B cell (primary cell): ENCODE results near the gene CELF6. TPM values are rescaled to one million over a fixed set of nuclear protein-coding genes. Genes with fewer than 3 reads are reported as not detected.

Experiments
- ATAC-seq: fragments of 200-7000 bp; cut with Tn5 transposase; one replicate; pipeline ENCODE4 v1.10.0; 2021; ENCODE audit warnings: low read depth, mild to moderate bottlenecking, moderate number of reproducible peaks, moderate library complexity
- CTCF ChIA-PET: fragments of 350-600 bp; sonication (Branson Sonifier 250); formaldehyde crosslinking; loops from one replicate; lab custom pipeline; 2021; ENCODE audit warnings: antibody characterized with exemption, inconsistent platforms; lab: Charles Lee
- POLR2A ChIA-PET: fragments of 350-600 bp; sonication (Branson Sonifier 250); formaldehyde crosslinking; loops from one replicate; lab custom pipeline; 2021; ENCODE audit warnings: antibody characterized with exemption; lab: Charles Lee
- DNase-seq: peaks from one replicate; pipeline ENCODE4 v3.0.0; 2013
- H2AFZ ChIP-seq: 2 replicates; pipeline ENCODE4 v1.6.1; 2012; ENCODE audit warnings: mild to moderate bottlenecking, low read depth, low read length; ENCODE audit not compliant: insufficient read depth, poor library complexity, severe bottlenecking
- H3K27ac ChIP-seq, 2 donors: 1 replicate in 1 of 2; 2 replicates in 1 of 2; pipeline ENCODE4 v1.5.1; 2012 to 2013; ENCODE audit warnings: low read length in 2 of 2, mild to moderate bottlenecking in 2 of 2, moderate library complexity in 1 of 2
- H3K27me3 ChIP-seq, 4 experiments: fragments of 200-600 bp in 1 of 4; sonication (generic) in 1 of 4; replicated peaks in 1 of 4; 1 replicate in 2 of 4; 2 replicates in 2 of 4; pipeline versions ENCODE4 v1.6.1 to v1.7.0; 2013 to 2016; ENCODE audit warnings: low read length in 3 of 4, mild to moderate bottlenecking in 2 of 4, mixed read lengths in 1 of 4, moderate library complexity in 1 of 4; ENCODE audit not compliant: insufficient read depth in 4 of 4, control insufficient read depth in 3 of 4; ENCODE audit errors: control extremely low read depth in 1 of 4
- H3K36me3 ChIP-seq, 2 experiments: replicated peaks in 1 of 2; 1 replicate in 1 of 2; 2 replicates in 1 of 2; pipeline versions ENCODE4 v1.6.1 to v1.7.1; 2013; ENCODE audit warnings: low read length in 1 of 2; ENCODE audit not compliant: insufficient read depth in 2 of 2, control insufficient read depth in 1 of 2; ENCODE audit errors: control extremely low read depth in 1 of 2, extremely low read depth in 1 of 2
- H3K4me1 ChIP-seq, 2 donors: fragments of 200-600 bp in 1 of 2; sonication (generic) in 1 of 2; 1 replicate in 1 of 2; 2 replicates in 1 of 2; pipeline versions ENCODE4 v1.5.1 to v1.6.1; 2013 to 2017; ENCODE audit warnings: low read length in 2 of 2; ENCODE audit not compliant: control insufficient read depth in 2 of 2, insufficient read depth in 2 of 2
- H3K4me2 ChIP-seq: replicated peaks from 2 replicates; pipeline ENCODE3; 2012; ENCODE audit warnings: mild to moderate bottlenecking, low read depth, low read length; ENCODE audit not compliant: poor library complexity, severe bottlenecking
- H3K4me3 ChIP-seq, 5 experiments: fragments of 200-600 bp in 1 of 5; sonication (generic) in 1 of 5; 1 replicate in 3 of 5; 2 replicates in 2 of 5; pipeline versions ENCODE4 v1.5.1 to v1.7.0; 2011 to 2016; ENCODE audit warnings: low read length in 4 of 5, mild to moderate bottlenecking in 4 of 5, low read depth in 2 of 5, control low read depth in 1 of 5, moderate library complexity in 1 of 5; ENCODE audit not compliant: insufficient read depth in 1 of 5; ENCODE audit errors: control extremely low read depth in 1 of 5, extremely low read depth in 1 of 5
- H3K79me2 ChIP-seq: fragments of 200-600 bp; sonication (generic); one replicate; pipeline ENCODE4 v1.6.0; 2016; ENCODE audit warnings: low read length; ENCODE audit not compliant: control insufficient read depth, insufficient read depth
- H3K9ac ChIP-seq: fragments of 200-600 bp; sonication (generic); 2 replicates; pipeline ENCODE4 v1.6.1; 2017; ENCODE audit warnings: mild to moderate bottlenecking, low read length, moderate library complexity
- H3K9me3 ChIP-seq, 3 donors: one replicate each; pipeline versions ENCODE4 v1.6.1 to v1.7.1; 2013; ENCODE audit warnings: low read length in 2 of 3; ENCODE audit not compliant: control insufficient read depth in 2 of 3, insufficient read depth in 1 of 3; ENCODE audit errors: control extremely low read depth in 1 of 3
- H4K20me1 ChIP-seq: 2 replicates; pipeline ENCODE4 v1.6.0; 2012; ENCODE audit warnings: mild to moderate bottlenecking, low read length; ENCODE audit not compliant: insufficient read depth, control insufficient read depth, poor library complexity, severe bottlenecking
- H3K27ac Mint-ChIP-seq: one replicate; pipeline ENCODE4 v1.8.0; 2021; ENCODE audit warnings: mixed read lengths
- H3K27me3 Mint-ChIP-seq: one replicate; pipeline ENCODE4 v1.8.0; 2021; ENCODE audit warnings: mixed read lengths
- H3K4me1 Mint-ChIP-seq: one replicate; pipeline ENCODE4 v1.8.0; 2021; ENCODE audit warnings: mixed read lengths
- H3K4me3 Mint-ChIP-seq: one replicate; pipeline ENCODE4 v1.8.0; 2021; ENCODE audit warnings: mixed read lengths
- H3K9me3 Mint-ChIP-seq: one replicate; pipeline ENCODE4 v1.8.0; 2022; ENCODE audit warnings: mixed read lengths; ENCODE audit not compliant: insufficient read depth
- CTCF ChIP-seq: fragments of 200-600 bp; IDR thresholded peaks from one replicate; pipeline ENCODE4 v1.8.0; 2022; ENCODE audit warnings: antibody characterized with exemption, mild to moderate bottlenecking
- EZH2 ChIP-seq: IDR thresholded peaks from 2 replicates; pipeline ENCODE4 v1.6.1; 2012; ENCODE audit warnings: borderline replicate concordance, low read depth, mild to moderate bottlenecking, moderate library complexity, low read length; ENCODE audit not compliant: insufficient read depth, poor library complexity, severe bottlenecking
- WGBS: methylation state at CpG from one replicate; pipeline ENCODE4 v1.1.5; 2013; ENCODE audit warnings: missing lambda C conversion rate; ENCODE audit not compliant: insufficient coverage; 5-methylcytosine and 5-hydroxymethylcytosine counted together
- intact Hi-C: fragments of 100-400 bp; cut with micrococcal nuclease; formaldehyde crosslinking; loops from one replicate; pipeline ENCODE4 v1.10.0; 2022
- polyA plus RNA-seq: library from polyadenylated mRNA; depleted of rRNA; stranded (reverse); fragments of >200 nt; gene quantifications from 2 replicates; pipeline ENCODE4 v1.2.3, GENCODE V29; 2012
- total RNA-seq, 2 donors: library from RNA; stranded (reverse); fragments of 120-200 nt in 1 of 2; gene quantifications; 1 replicate in 1 of 2; 2 replicates in 1 of 2; pipeline versions ENCODE4 v1.2.3 to v1.2.4, GENCODE V29; 2013 to 2022

CELF6 gene
- total and polyA plus RNA-seq, 2 donors (not counting 1 experiment from before 2014, with no cell fraction given): 5.3 to 8.5 TPM

GRCh38 chr15:72281713-72282112, 38.2 kb downstream of the CELF6 start:
- Histone ChIP-seq H3K4me3 (no peak overlapping the region), H3K9me3 (no peaks in the 10 kb centered on the region), H4K20me1 (no peaks in the 10 kb centered on the region), H3K4me1 (no peaks in the 10 kb centered on the region), H3K27me3 (no peaks in the 10 kb centered on the region), H3K4me2 (no peak overlapping the region), H3K79me2 (no peaks in the 10 kb centered on the region), H3K36me3 (no peaks in the 10 kb centered on the region), H2AFZ (no peak overlapping the region), H3K9ac (no peak overlapping the region), H3K27ac (no peak overlapping the region)
- no peak overlapping the region for H3K4me3 Mint-ChIP-seq
- no peaks in the 10 kb centered on the region for H3K4me1 Mint-ChIP-seq
- ChIA-PET CTCF (interaction anchor here (1.0 to 1.1 kb wide), 2 partner anchors 57 to 82 kb away, joined by 3 to 4 read pairs; no protein-coding TSS in a partner anchor), POLR2A (no interaction called here)
- H3K27me3 Mint-ChIP-seq: no peaks in the 10 kb centered on the region
- H3K27ac Mint-ChIP-seq: no peak overlapping the region
- intact Hi-C loops: no loop called here
- DNase-seq (no peak), ATAC-seq (no peak)
- H3K9me3 Mint-ChIP-seq: no peaks in the 10 kb centered on the region
- no peak for TF ChIP-seq EZH2
- 89% methylated on average over 2 of the region's 3 CpGs for WGBS

- no peak overlapping the region for H3K27ac Mint-ChIP-seq
- no peaks in the 10 kb centered on the region for H3K4me1 Mint-ChIP-seq
- no peak for DNase-seq
- H3K4me2 ChIP-seq: no peak overlapping the region
- POLR2A ChIA-PET: no interaction called here
- CTCF ChIA-PET: interaction anchor here (1.1 to 1.3 kb wide), 2 partner anchors 16 to 56 kb away, joined by 3 to 4 read pairs; no protein-coding TSS in a partner anchor
- H4K20me1 ChIP-seq: no peaks in the 10 kb centered on the region
- no peaks in the 10 kb centered on the region for H3K9me3 ChIP-seq
- no peaks in the 10 kb centered on the region for H3K27me3 ChIP-seq
- no peaks in the 10 kb centered on the region for H3K36me3 ChIP-seq
- no peak overlapping the region for H3K27ac ChIP-seq
- H3K27me3 Mint-ChIP-seq: no peaks in the 10 kb centered on the region
- no peak overlapping the region for H2AFZ ChIP-seq
- no peak overlapping the region for H3K9ac ChIP-seq
- H3K4me3 ChIP-seq: no peak overlapping the region
- WGBS: 96% methylated on average over 2 of the region's 2 CpGs
- TF ChIP-seq EZH2 (no peak), CTCF (no peak)
- H3K4me1 ChIP-seq: no peaks in the 10 kb centered on the region
- intact Hi-C loops: no loop called here
- no peak for ATAC-seq
- no peak overlapping the region for H3K4me3 Mint-ChIP-seq
- no peaks in the 10 kb centered on the region for H3K79me2 ChIP-seq
- no peaks in the 10 kb centered on the region for H3K9me3 Mint-ChIP-seq
Observed at GRCh38 chr15:72280751-72281150, 39.2 kb downstream of the CELF6 start.
